ENCODE results near the gene ZBTB7C.
"Not testable (repeated sequence)": the region's sequence is repeated elsewhere in the genome, so short reads cannot be mapped to it uniquely, and the experiment has no call there.

Gene ZBTB7C

GRCh38 chr18:48294899-48295585 is 114.1 kb downstream of the ZBTB7C start:
- no peak overlapping the region for H3K27ac ChIP-seq (ENCODE audit: low read depth, low read length)
- H3K4me1 ChIP-seq (ENCODE audit: control insufficient read depth in 5 of 5, insufficient read depth in 5 of 5, low read length in 5 of 5), result peaks cover 0 to 29% (median 21%) of the 10 kb centered on the region in 5 donors
- H3K4me3 ChIP-seq (ENCODE audit: low read depth in 1 of 5, low read length in 5 of 5), result peak overlapping the region in 2 of 5 donors; percentile 4 to 24
- H3K9ac ChIP-seq (ENCODE audit: low read length in 5 of 5), result no peak overlapping the region
- H3K9me3 ChIP-seq (ENCODE audit: control insufficient read depth in 5 of 5, low read length in 5 of 5), result no peaks in the 10 kb centered on the region
- H3K27me3 ChIP-seq (ENCODE audit: control insufficient read depth in 5 of 5, insufficient read depth in 4 of 5, low read length in 5 of 5), result no peaks in the 10 kb centered on the region
- H3K36me3 ChIP-seq (ENCODE audit: control insufficient read depth in 5 of 5, insufficient read depth in 5 of 5, low read length in 5 of 5), result no peaks in the 10 kb centered on the region

- no peak overlapping the region for H3K27ac ChIP-seq (ENCODE audit: low read depth, low read length)
- H3K27me3 ChIP-seq (ENCODE audit: control insufficient read depth in 5 of 5, insufficient read depth in 4 of 5, low read length in 5 of 5), result no peaks in the 10 kb centered on the region
- no peaks in the 10 kb centered on the region for H3K36me3 ChIP-seq (ENCODE audit: control insufficient read depth in 5 of 5, insufficient read depth in 5 of 5, low read length in 5 of 5)
- peak overlapping the region in 2 of 5 donors; percentile 4 to 24 for H3K4me3 ChIP-seq (ENCODE audit: low read depth in 1 of 5, low read length in 5 of 5)
- H3K9ac ChIP-seq (ENCODE audit: low read length in 5 of 5), result no peak overlapping the region
- H3K9me3 ChIP-seq (ENCODE audit: control insufficient read depth in 5 of 5, low read length in 5 of 5), result no peaks in the 10 kb centered on the region
- peaks cover 0 to 29% (median 21%) of the 10 kb centered on the region in 5 donors for H3K4me1 ChIP-seq (ENCODE audit: control insufficient read depth in 5 of 5, insufficient read depth in 5 of 5, low read length in 5 of 5)
Observed at GRCh38 chr18:48293954-48294898, 115.0 kb downstream of the ZBTB7C start.

DNA sequence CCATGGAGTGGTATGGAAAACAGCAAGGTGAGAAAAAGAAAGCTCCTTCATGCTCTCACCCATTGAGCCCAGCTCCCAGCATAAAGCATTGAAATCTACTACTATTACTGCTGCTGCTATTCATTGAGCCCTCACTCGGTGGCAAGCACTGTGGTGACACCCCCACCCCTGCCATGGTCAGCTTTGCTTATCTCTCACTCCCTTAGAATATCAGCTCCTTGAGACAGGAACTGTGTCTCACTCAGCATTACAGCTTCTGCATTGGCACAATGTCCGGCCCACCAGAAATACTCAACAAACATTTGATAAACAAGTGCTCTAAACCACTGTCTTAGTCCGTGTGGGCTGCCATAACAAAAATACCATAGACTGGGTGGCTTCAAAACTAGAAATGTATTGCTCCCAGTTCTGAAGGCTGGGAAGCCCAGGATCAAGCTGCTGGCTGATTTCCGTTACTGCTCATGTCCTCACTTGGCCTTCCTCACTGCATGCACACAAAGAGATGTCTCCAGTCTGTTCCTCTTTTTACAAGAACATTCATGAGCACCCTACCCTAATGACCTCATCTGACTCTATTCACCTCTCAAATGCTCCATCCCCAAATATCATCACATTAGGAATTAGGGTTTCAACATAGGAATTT is 116.3 kb downstream of the ZBTB7C start:
- Histone ChIP-seq H3K4me3 (ENCODE audit: low read depth in 1 of 5, low read length in 5 of 5) (no peak overlapping the region), H3K4me1 (ENCODE audit: control insufficient read depth in 5 of 5, insufficient read depth in 5 of 5, low read length in 5 of 5) (peaks cover 0 to 29% (median 21%) of the 10 kb centered on the region in 5 donors), H3K27ac (ENCODE audit: low read depth, low read length) (no peak overlapping the region), H3K9me3 (ENCODE audit: control insufficient read depth in 5 of 5, low read length in 5 of 5) (no peaks in the 10 kb centered on the region), H3K27me3 (ENCODE audit: control insufficient read depth in 5 of 5, insufficient read depth in 4 of 5, low read length in 5 of 5) (no peaks in the 10 kb centered on the region), H3K36me3 (ENCODE audit: control insufficient read depth in 5 of 5, insufficient read depth in 5 of 5, low read length in 5 of 5) (no peaks in the 10 kb centered on the region), H3K9ac (ENCODE audit: low read length in 5 of 5) (no peak overlapping the region)

- peaks cover 0 to 29% (median 21%) of the 10 kb centered on the region in 5 donors for H3K4me1 ChIP-seq (ENCODE audit: control insufficient read depth in 5 of 5, insufficient read depth in 5 of 5, low read length in 5 of 5)
- H3K9ac ChIP-seq (ENCODE audit: low read length in 5 of 5), result no peak overlapping the region
- H3K27ac ChIP-seq (ENCODE audit: low read depth, low read length), result no peak overlapping the region
- no peaks in the 10 kb centered on the region for H3K27me3 ChIP-seq (ENCODE audit: control insufficient read depth in 5 of 5, insufficient read depth in 4 of 5, low read length in 5 of 5)
- H3K36me3 ChIP-seq (ENCODE audit: control insufficient read depth in 5 of 5, insufficient read depth in 5 of 5, low read length in 5 of 5), result no peaks in the 10 kb centered on the region
- no peak overlapping the region for H3K4me3 ChIP-seq (ENCODE audit: low read depth in 1 of 5, low read length in 5 of 5)
- H3K9me3 ChIP-seq (ENCODE audit: control insufficient read depth in 5 of 5, low read length in 5 of 5), result no peaks in the 10 kb centered on the region
Observed at GRCh38 chr18:48292229-48292628, 117.0 kb downstream of the ZBTB7C start.

GRCh38 chr18:48290162-48290926 is 118.8 kb downstream of the ZBTB7C start:
- H3K4me3 ChIP-seq (ENCODE audit: low read depth in 1 of 5, low read length in 5 of 5), result no peak overlapping the region
- H3K4me1 ChIP-seq (ENCODE audit: control insufficient read depth in 5 of 5, insufficient read depth in 5 of 5, low read length in 5 of 5), result peaks cover 0 to 24% (median 18%) of the 10 kb centered on the region in 5 donors
- no peaks in the 10 kb centered on the region for H3K27me3 ChIP-seq (ENCODE audit: control insufficient read depth in 5 of 5, insufficient read depth in 4 of 5, low read length in 5 of 5)
- no peak overlapping the region for H3K9ac ChIP-seq (ENCODE audit: low read length in 5 of 5)
- no peaks in the 10 kb centered on the region for H3K36me3 ChIP-seq (ENCODE audit: control insufficient read depth in 5 of 5, insufficient read depth in 5 of 5, low read length in 5 of 5)
- no peak overlapping the region for H3K27ac ChIP-seq (ENCODE audit: low read depth, low read length)
- no peaks in the 10 kb centered on the region for H3K9me3 ChIP-seq (ENCODE audit: control insufficient read depth in 5 of 5, low read length in 5 of 5)

DNA sequence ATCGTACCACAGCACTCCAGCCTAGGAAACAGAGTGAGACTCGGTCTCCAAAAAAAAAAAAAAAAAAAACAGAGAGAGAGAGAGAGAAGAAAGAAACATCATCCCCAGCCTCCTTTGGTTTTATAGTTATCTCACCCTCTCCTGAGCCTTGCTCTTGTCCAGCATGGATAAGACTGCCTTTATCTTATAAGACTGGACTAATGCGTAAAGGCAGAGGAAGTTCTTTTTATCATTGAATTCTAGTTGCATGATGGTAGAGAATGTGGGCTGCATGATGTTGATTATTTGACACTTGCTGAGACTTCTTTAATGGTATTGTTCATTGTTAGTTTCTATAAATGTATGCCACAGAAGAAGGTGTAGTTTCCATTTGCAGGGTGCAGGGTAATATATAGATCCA is 124.4 kb downstream of the ZBTB7C start:
- peaks cover 0 to 3% (median 0%) of the 10 kb centered on the region in 5 donors for H3K9me3 ChIP-seq (ENCODE audit: control insufficient read depth in 5 of 5, low read length in 5 of 5)
- no peak overlapping the region for H3K4me3 ChIP-seq (ENCODE audit: low read depth in 1 of 5, low read length in 5 of 5)
- H3K27ac ChIP-seq (ENCODE audit: low read depth, low read length), result no peak overlapping the region
- peaks cover 0 to 6% (median 0%) of the 10 kb centered on the region in 5 donors for H3K4me1 ChIP-seq (ENCODE audit: control insufficient read depth in 5 of 5, insufficient read depth in 5 of 5, low read length in 5 of 5)
- H3K36me3 ChIP-seq (ENCODE audit: control insufficient read depth in 5 of 5, insufficient read depth in 5 of 5, low read length in 5 of 5), result no peaks in the 10 kb centered on the region
- H3K9ac ChIP-seq (ENCODE audit: low read length in 5 of 5), result no peak overlapping the region
- no peaks in the 10 kb centered on the region for H3K27me3 ChIP-seq (ENCODE audit: control insufficient read depth in 5 of 5, insufficient read depth in 4 of 5, low read length in 5 of 5)

DNA sequence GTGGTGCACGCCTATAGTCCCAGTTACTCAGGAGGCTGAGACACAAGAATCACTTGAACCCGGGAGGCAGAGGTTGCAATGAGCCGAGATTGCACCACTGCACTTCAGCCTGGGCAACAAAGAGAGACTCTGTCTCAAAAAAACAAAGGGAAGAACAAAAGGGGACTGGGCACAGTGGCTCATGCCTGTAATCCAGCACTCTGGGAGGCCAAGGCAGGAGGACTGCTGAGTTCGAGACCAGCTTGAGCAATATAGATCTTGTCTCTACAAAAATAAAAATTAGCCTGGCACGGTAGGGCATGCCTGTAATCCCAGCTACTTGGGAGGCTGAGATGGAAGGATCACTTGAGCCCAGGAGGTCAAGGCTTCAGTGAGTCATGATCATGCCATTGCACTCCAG is 125.2 kb downstream of the ZBTB7C start:
- not testable (repeated sequence) for H3K36me3 ChIP-seq (ENCODE audit: control insufficient read depth in 5 of 5, insufficient read depth in 5 of 5, low read length in 5 of 5); H3K27ac ChIP-seq (ENCODE audit: low read depth, low read length); H3K9me3 ChIP-seq (ENCODE audit: control insufficient read depth in 5 of 5, low read length in 5 of 5); H3K27me3 ChIP-seq (ENCODE audit: control insufficient read depth in 5 of 5, insufficient read depth in 4 of 5, low read length in 5 of 5); H3K4me3 ChIP-seq (ENCODE audit: low read depth in 1 of 5, low read length in 5 of 5); H3K4me1 ChIP-seq (ENCODE audit: control insufficient read depth in 5 of 5, insufficient read depth in 5 of 5, low read length in 5 of 5); H3K9ac ChIP-seq (ENCODE audit: low read length in 5 of 5)

DNA sequence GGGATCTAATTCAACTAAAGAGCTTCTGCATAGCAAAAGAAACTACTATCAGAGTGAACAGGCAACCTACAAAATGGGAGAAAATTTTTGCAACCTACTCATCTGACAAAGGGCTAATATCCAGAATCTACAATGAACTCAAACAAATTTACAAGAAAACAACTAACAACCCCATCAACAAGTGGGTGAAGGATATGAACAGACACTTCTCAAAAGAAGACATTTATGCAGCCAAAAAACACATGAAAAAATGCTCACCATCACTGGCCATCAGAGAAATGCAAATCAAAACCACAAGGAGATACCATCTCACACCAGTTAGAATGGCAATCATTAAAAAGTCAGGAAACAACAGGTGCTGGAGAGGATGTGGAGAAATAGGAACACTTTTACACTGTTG is 127.7 kb downstream of the ZBTB7C start:
- not testable (repeated sequence) for H3K4me1 ChIP-seq (ENCODE audit: control insufficient read depth in 5 of 5, insufficient read depth in 5 of 5, low read length in 5 of 5); H3K27ac ChIP-seq (ENCODE audit: low read depth, low read length); H3K9me3 ChIP-seq (ENCODE audit: control insufficient read depth in 5 of 5, low read length in 5 of 5); H3K4me3 ChIP-seq (ENCODE audit: low read depth in 1 of 5, low read length in 5 of 5); H3K27me3 ChIP-seq (ENCODE audit: control insufficient read depth in 5 of 5, insufficient read depth in 4 of 5, low read length in 5 of 5); H3K36me3 ChIP-seq (ENCODE audit: control insufficient read depth in 5 of 5, insufficient read depth in 5 of 5, low read length in 5 of 5); H3K9ac ChIP-seq (ENCODE audit: low read length in 5 of 5)

GRCh38 chr18:48279312-48279711 is 129.9 kb downstream of the ZBTB7C start:
- Histone ChIP-seq H3K27ac (ENCODE audit: low read depth, low read length) (no peak overlapping the region), H3K36me3 (ENCODE audit: control insufficient read depth in 5 of 5, insufficient read depth in 5 of 5, low read length in 5 of 5) (no peaks in the 10 kb centered on the region), H3K4me1 (ENCODE audit: control insufficient read depth in 5 of 5, insufficient read depth in 5 of 5, low read length in 5 of 5) (peaks cover 0 to 6% (median 0%) of the 10 kb centered on the region in 5 donors), H3K27me3 (ENCODE audit: control insufficient read depth in 5 of 5, insufficient read depth in 4 of 5, low read length in 5 of 5) (no peaks in the 10 kb centered on the region), H3K9me3 (ENCODE audit: control insufficient read depth in 5 of 5, low read length in 5 of 5) (no peaks in the 10 kb centered on the region), H3K9ac (ENCODE audit: low read length in 5 of 5) (no peak overlapping the region), H3K4me3 (ENCODE audit: low read depth in 1 of 5, low read length in 5 of 5) (no peak overlapping the region)
